ENCODE results near the gene NFIX. TPM values are rescaled to one million over a fixed set of nuclear protein-coding genes. Genes with fewer than 3 reads are reported as not detected.

NFIX gene
- total and polyA plus RNA-seq, 9 of the 15 experiments (the other 6 are each of a cell fraction or from before 2014, with no cell fraction given) = 0.28 to 26.8 (median 5.4) TPM

- TF ChIP-seq SP2 (IDR thresholded peaks at IDR 0.05; ENCODE audit: extremely low read depth, low read depth, low read length, poor library complexity, severe bottlenecking) (no peak), FOXK1 (CRISPR knock-in tag; IDR thresholded peaks at IDR 0.05; ENCODE audit: borderline replicate concordance) (no peak), NCOA2 (IDR thresholded peaks at IDR 0.05; ENCODE audit: partially characterized antibody in 2 of 2) (no peak), RNF2 (IDR thresholded peaks at IDR 0.05) (no peak), RBM15 (IDR thresholded peaks at IDR 0.05; ENCODE audit: insufficient read depth, low read length) (no peak), UBTF (IDR thresholded peaks at IDR 0.05; ENCODE audit: borderline replicate concordance in 1 of 2, low read depth in 2 of 2, low read length in 2 of 2) (0 out of 4 replicates have a peak, but pooled peaks have one; percentile 20 to 65), FOXJ2 (tag; IDR thresholded peaks at IDR 0.05) (no peak), TEAD4 (IDR thresholded peaks at IDR 0.05; ENCODE audit: low read length) (no peak; the same call in none of the 2 replicates), TEAD4 (CRISPR knock-in tag; IDR thresholded peaks at IDR 0.05; ENCODE audit: borderline replicate concordance) (no peak), TCF3 (CRISPR knock-in tag; IDR thresholded peaks at IDR 0.05) (no peak), HDAC3 (IDR thresholded peaks at IDR 0.05; ENCODE audit: borderline replicate concordance, partially characterized antibody) (no peak), TSC22D4 (tag; IDR thresholded peaks at IDR 0.05) (no peak), FOXM1 (IDR thresholded peaks at IDR 0.05; ENCODE audit: low read depth) (no peak), FOXM1 (CRISPR knock-in tag; IDR thresholded peaks at IDR 0.05; ENCODE audit: low read depth) (no peak), HNRNPL (IDR thresholded peaks at IDR 0.05; ENCODE audit: low read depth, low read length) (no peak), CLOCK (CRISPR knock-in tag; IDR thresholded peaks at IDR 0.05; ENCODE audit: borderline replicate concordance) (no peak), ZNF717 (CRISPR knock-in tag; IDR thresholded peaks at IDR 0.05) (0 out of 2 replicates have a peak, but pooled peaks have one; percentile 35), ZBTB33 (CRISPR knock-in tag; IDR thresholded peaks at IDR 0.05) (no peak), KAT7 (CRISPR knock-in tag; IDR thresholded peaks at IDR 0.05; ENCODE audit: borderline replicate concordance) (0 out of 2 replicates have a peak, but pooled peaks have one; percentile 4)
Observed at GRCh38 chr19:13098277-13099072, 103.2 kb downstream of the NFIX start (continued).
